GM23248 (cell line): Measurements from ENCODE around the gene CDC23. TPM values are rescaled to one million over a fixed set of nuclear protein-coding genes. Genes with fewer than 3 reads are reported as not detected.
A peak's percentile ranks its signal among the peaks of the same experiment; 100 is the strongest.

Experiments
- DNase-seq: peaks from one replicate; pipeline ENCODE4 v3.0.0-alpha.2; 2015
- H2AFZ ChIP-seq: fragments of 200-600 bp; sonication (generic); 2 replicates; pipeline ENCODE4 v1.6.1; 2016; ENCODE audit warnings: antibody characterized with exemption
- H3F3A ChIP-seq: fragments of 200-600 bp; sonication (generic); 2 replicates; pipeline ENCODE4 v1.6.1; 2016; ENCODE audit warnings: mild to moderate bottlenecking, antibody characterized with exemption, mixed run types; ENCODE audit not compliant: insufficient read depth
- H3K27ac ChIP-seq: fragments of 200-600 bp; sonication (generic); 2 replicates; pipeline ENCODE4 v1.5.1; 2016; ENCODE audit warnings: mild to moderate bottlenecking
- H3K27me3 ChIP-seq: fragments of 200-600 bp; sonication (generic); replicated peaks from 2 replicates; pipeline ENCODE4 v1.6.1; 2016; ENCODE audit warnings: mild to moderate bottlenecking; ENCODE audit not compliant: insufficient read depth
- H3K36me3 ChIP-seq: fragments of 200-600 bp; sonication (generic); 2 replicates; pipeline ENCODE4 v1.6.1; 2016; ENCODE audit warnings: low read depth, mild to moderate bottlenecking
- H3K4me1 ChIP-seq: fragments of 200-600 bp; sonication (generic); 2 replicates; pipeline ENCODE4 v1.6.1; 2016; ENCODE audit warnings: mild to moderate bottlenecking; ENCODE audit not compliant: insufficient read depth
- H3K4me2 ChIP-seq: fragments of 200-600 bp; sonication (generic); one replicate; pipeline ENCODE4 v1.6.1; 2016; ENCODE audit warnings: mild to moderate bottlenecking; ENCODE audit not compliant: unreplicated experiment
- H3K4me3 ChIP-seq: fragments of 200-600 bp; sonication (generic); 2 replicates; pipeline ENCODE4 v1.5.1; 2016; ENCODE audit warnings: mild to moderate bottlenecking
- H3K79me2 ChIP-seq: fragments of 200-600 bp; sonication (generic); 2 replicates; pipeline ENCODE4 v1.6.1; 2016; ENCODE audit warnings: mild to moderate bottlenecking; ENCODE audit not compliant: insufficient read depth
- H3K9ac ChIP-seq: fragments of 200-600 bp; sonication (generic); 2 replicates; pipeline ENCODE4 v1.6.1; 2016; ENCODE audit warnings: mild to moderate bottlenecking
- H3K9me2 ChIP-seq: fragments of 200-600 bp; sonication (generic); 2 replicates; pipeline ENCODE4 v1.6.1; 2016; ENCODE audit warnings: mixed run types, mild to moderate bottlenecking, moderate library complexity; ENCODE audit not compliant: insufficient read depth
- H3K9me3 ChIP-seq: fragments of 200-600 bp; sonication (generic); one replicate; pipeline ENCODE4 v1.6.1; 2017; ENCODE audit warnings: low read depth
- H4K20me1 ChIP-seq: fragments of 200-600 bp; sonication (generic); 2 replicates; pipeline ENCODE4 v1.6.0; 2016; ENCODE audit not compliant: insufficient read depth
- EZH2 ChIP-seq: fragments of 200-600 bp; sonication (generic); IDR thresholded peaks from 2 replicates; pipeline ENCODE4 v1.6.1; 2018; ENCODE audit warnings: antibody characterized with exemption, mild to moderate bottlenecking; ENCODE audit not compliant: insufficient read depth, poor library complexity, severe bottlenecking
- EZH2phosphoT487 ChIP-seq: fragments of 200-600 bp; sonication (generic); IDR thresholded peaks from 2 replicates; pipeline ENCODE4 v1.6.1; 2018; ENCODE audit warnings: antibody characterized with exemption, moderate library complexity, mild to moderate bottlenecking, low read depth; ENCODE audit not compliant: insufficient read depth
- WGBS, 2 experiments: methylation state at CpG; one replicate each; pipeline ENCODE4 v1.1.6; 2015 to 2017; ENCODE audit warnings: low lambda C conversion rate in 2 of 2, low coverage in 1 of 2; ENCODE audit errors: missing lambda C conversion rate in 2 of 2; 5-methylcytosine and 5-hydroxymethylcytosine counted together
- in situ Hi-C: fragments of 300-500 bp; cut with MboI; formaldehyde crosslinking; loops from 2 replicates; pipeline ENCODE4 v1.15.0; 2020
- polyA plus RNA-seq: library from polyadenylated mRNA; unstranded; fragments of >200 nt; fragmentation: Nextera tagmentation; extraction: Ambion mirVana; gene quantifications from 2 replicates; pipeline ENCODE4 v1.2.1, GENCODE V29; 2016
- total RNA-seq: library from RNA; depleted of rRNA; stranded (reverse); fragments of >200 nt; shearing (Covaris generic); gene quantifications from 2 replicates; pipeline ENCODE4 v1.2.3, GENCODE V29; 2014

Gene CDC23
- total and polyA plus RNA-seq, 2 experiments from 2014 or later = 30.5 to 32.5 TPM

DNA sequence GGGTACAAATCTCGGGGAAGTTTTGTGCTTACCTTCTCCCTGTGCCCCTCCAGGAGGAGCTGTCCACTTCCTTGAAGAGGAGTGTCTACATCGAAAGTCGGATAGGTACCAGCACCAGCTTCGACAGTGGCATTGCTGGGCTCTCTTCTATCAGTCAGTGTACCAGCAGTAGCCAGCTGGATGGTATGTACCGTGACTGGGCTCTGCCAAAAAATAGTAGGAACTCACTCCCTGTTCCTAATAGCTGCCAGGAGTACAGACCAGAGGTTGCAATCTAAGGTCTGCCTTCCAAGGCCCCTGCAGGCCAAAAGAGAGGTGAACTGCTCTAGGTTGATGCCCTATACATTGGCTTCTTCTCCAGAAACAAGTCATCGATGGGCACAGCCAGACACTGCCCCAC is 30.3 kb downstream of the CDC23 start:
- peaks cover 33% of the 10 kb centered on the region for H3K79me2 ChIP-seq
- 84% methylated on average over 6 of the region's 6 CpGs for WGBS, 2 experiments

DNA sequence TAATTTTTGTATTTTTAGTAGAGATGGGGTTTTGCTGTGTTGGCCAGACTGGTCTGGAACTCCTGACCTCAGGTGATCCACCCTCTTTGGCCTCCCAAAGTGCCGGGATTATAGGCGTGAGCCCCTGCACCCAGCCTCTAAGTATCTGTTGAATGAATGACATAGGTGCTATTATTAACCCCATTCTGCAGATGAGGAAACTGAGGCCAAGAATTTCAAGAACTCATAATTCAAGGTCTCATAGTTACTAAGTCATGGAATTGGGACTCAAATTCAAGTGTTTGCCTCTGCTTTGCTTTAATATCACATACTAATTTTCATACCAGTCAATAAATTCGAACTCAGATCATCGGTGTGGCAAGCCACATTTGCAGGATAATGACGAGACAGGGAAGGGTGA is 32.3 kb downstream of the CDC23 start:
- WGBS, 2 experiments = 82% methylated on average over 5 of the region's 5 CpGs
- no peaks in the 10 kb centered on the region for H3K9me3 ChIP-seq
- H3K9me2 ChIP-seq = no peaks in the 10 kb centered on the region
- H3K79me2 ChIP-seq = peaks cover 53% of the 10 kb centered on the region
- in situ Hi-C loops = no loop called here
- peak overlapping the region; percentile 98; the same call in 1 of the 2 replicates for H3K4me3 ChIP-seq
- H3K36me3 ChIP-seq = peaks cover 10% of the 10 kb centered on the region
- H3K27ac ChIP-seq = no peak overlapping the region
- 0 out of 2 replicates have a peak, but pooled peaks cover 2% of the 10 kb centered on the region for H3F3A ChIP-seq
- peak overlapping the region; percentile 95 for H3K4me2 ChIP-seq
- no peak for DNase-seq
- H3K27me3 ChIP-seq = no peaks in the 10 kb centered on the region
- no peaks in the 10 kb centered on the region for H4K20me1 ChIP-seq
- no peak overlapping the region; the same call in 1 of the 2 replicates for H3K9ac ChIP-seq
- no peak overlapping the region for H2AFZ ChIP-seq
- TF ChIP-seq EZH2 (no peak), EZH2phosphoT487 (no peak)
- H3K4me1 ChIP-seq = peaks cover 18% of the 10 kb centered on the region

More for the DNA sequence above, 30.3 kb downstream of the CDC23 start:
- H4K20me1 ChIP-seq = no peaks in the 10 kb centered on the region
- no peak overlapping the region for H3K27ac ChIP-seq
- no peaks in the 10 kb centered on the region for H3K27me3 ChIP-seq
- H3K4me3 ChIP-seq = no peak overlapping the region
- no peaks in the 10 kb centered on the region for H3K9me3 ChIP-seq
- H3F3A ChIP-seq = peaks cover 7% of the 10 kb centered on the region; the same call in 1 of the 2 replicates
- no peak overlapping the region for H3K4me2 ChIP-seq
- H3K4me1 ChIP-seq = peaks cover 10% of the 10 kb centered on the region; the same call in 1 of the 2 replicates
- no peaks in the 10 kb centered on the region for H3K9me2 ChIP-seq
- peaks cover 20% of the 10 kb centered on the region for H3K36me3 ChIP-seq
- TF ChIP-seq EZH2phosphoT487 (no peak), EZH2 (no peak)
- in situ Hi-C loops = no loop called here
- no peak overlapping the region for H3K9ac ChIP-seq
- no peak for DNase-seq
- H2AFZ ChIP-seq = no peak overlapping the region

DNA sequence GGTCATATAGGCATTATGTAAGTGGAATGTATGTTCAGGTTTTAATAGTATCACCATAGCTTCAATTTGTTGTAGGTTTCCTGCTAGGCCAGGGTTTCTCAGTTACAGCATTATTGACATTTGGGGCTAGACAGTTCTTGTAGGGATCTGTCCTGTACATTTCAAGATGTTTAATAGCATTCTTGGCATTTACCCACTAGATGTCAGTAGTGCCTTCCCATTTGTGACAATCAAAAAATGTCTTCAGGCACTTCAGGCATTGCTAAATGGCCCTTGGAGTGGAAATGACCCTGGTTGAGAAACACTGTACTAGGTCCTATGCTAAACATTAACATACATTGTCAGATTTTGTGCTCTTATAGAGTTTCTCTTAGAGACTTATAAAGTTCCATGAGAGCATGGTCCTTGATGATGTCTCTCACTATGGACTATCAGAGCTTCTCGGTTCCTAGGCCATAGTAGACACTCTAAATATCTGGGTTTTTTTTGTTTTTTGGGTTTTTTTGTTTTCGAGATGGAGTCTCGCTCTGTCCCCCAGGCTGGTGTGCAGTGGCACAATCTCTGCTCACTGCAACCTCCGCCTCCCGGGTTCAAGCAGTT is 32.8 kb downstream of the CDC23 start:
- peaks cover 58% of the 10 kb centered on the region for H3K79me2 ChIP-seq
- H3K9ac ChIP-seq = peak overlapping the region; percentile 94
- H3K36me3 ChIP-seq = peaks cover 12% of the 10 kb centered on the region
- H3K27ac ChIP-seq = no peak overlapping the region
- H3K9me3 ChIP-seq = no peaks in the 10 kb centered on the region
- H2AFZ ChIP-seq = peak overlapping the region; percentile 96; the same call in 1 of the 2 replicates
- no peaks in the 10 kb centered on the region for H3F3A ChIP-seq
- H3K9me2 ChIP-seq = no peaks in the 10 kb centered on the region
- peaks cover 18% of the 10 kb centered on the region for H3K4me1 ChIP-seq
- WGBS, 2 experiments = 77 to 80% methylated on average over 5 of the region's 5 CpGs
- peak; percentile 71 for DNase-seq
- peak overlapping the region; percentile 95 for H3K4me2 ChIP-seq
- in situ Hi-C loops = no loop called here
- peak overlapping the region; percentile 98 for H3K4me3 ChIP-seq
- H3K27me3 ChIP-seq = no peaks in the 10 kb centered on the region
- no peaks in the 10 kb centered on the region for H4K20me1 ChIP-seq
- TF ChIP-seq EZH2phosphoT487 = no peak
- TF ChIP-seq EZH2 = no peak

GRCh38 chr5:138179277-138179857 is 33.8 kb downstream of the CDC23 start:
- peak overlapping the region; percentile 95 for H3K4me2 ChIP-seq
- in situ Hi-C loops = no loop called here
- H3K9ac ChIP-seq = peak overlapping the region; percentile 94
- peak; percentile 55 for DNase-seq
- H3K4me1 ChIP-seq = peaks cover 18% of the 10 kb centered on the region
- H4K20me1 ChIP-seq = no peaks in the 10 kb centered on the region
- no peaks in the 10 kb centered on the region for H3K27me3 ChIP-seq
- H3K4me3 ChIP-seq = peak overlapping the region; percentile 98
- no peaks in the 10 kb centered on the region for H3K9me2 ChIP-seq
- H3K36me3 ChIP-seq = peaks cover 19% of the 10 kb centered on the region
- 0 to 2% methylated on average over 23 of the region's 23 CpGs for WGBS, 2 experiments
- peaks cover 67% of the 10 kb centered on the region for H3K79me2 ChIP-seq
- no peak for TF ChIP-seq EZH2
- TF ChIP-seq EZH2phosphoT487 = no peak
- no peak overlapping the region; the same call in 1 of the 2 replicates for H3K27ac ChIP-seq
- no peaks in the 10 kb centered on the region for H3K9me3 ChIP-seq
- no peaks in the 10 kb centered on the region for H3F3A ChIP-seq
- H2AFZ ChIP-seq = peak overlapping the region; percentile 96
